Body of pancreas (tissue), 4 donors: Measurements from ENCODE around the gene OR2H1. TPM values are rescaled to one million over a fixed set of nuclear protein-coding genes. Genes with fewer than 3 reads are reported as not detected.
A peak's percentile ranks its signal among the peaks of the same experiment; 100 is the strongest.

Experiments
- ATAC-seq: fragments of 150-250 bp; one replicate; pipeline ENCODE4 v1.9.1; 2016
- DNase-seq, 4 donors: peaks; one replicate each; pipeline ENCODE4 v3.0.0-alpha.2; 2019
- H3K27ac ChIP-seq, 4 donors: fragments of 200-600 bp; sonication (generic); 1 replicate in 3 of 4; 2 replicates in 1 of 4; pipeline versions ENCODE4 v1.5.1 to v1.6.1; 2016 to 2019; ENCODE audit warnings: mild to moderate bottlenecking in 1 of 4, mixed read lengths in 1 of 4, moderate library complexity in 1 of 4
- H3K27me3 ChIP-seq, 2 donors: fragments of 200-600 bp; sonication (generic); one replicate each; pipeline ENCODE4 v1.6.0; 2016; ENCODE audit warnings: mild to moderate bottlenecking in 1 of 2
- H3K36me3 ChIP-seq, 2 donors: fragments of 200-600 bp; sonication (generic); replicated peaks in 1 of 2; 2 replicates each; pipeline ENCODE4 v1.5.1; 2016; ENCODE audit warnings: low read depth in 2 of 2; ENCODE audit not compliant: insufficient read depth in 1 of 2
- H3K4me1 ChIP-seq: fragments of 200-600 bp; sonication (generic); one replicate; pipeline ENCODE4 v1.6.0; 2016
- H3K4me3 ChIP-seq, 2 donors: fragments of 200-600 bp; sonication (generic); 1 replicate in 1 of 2; 2 replicates in 1 of 2; pipeline ENCODE4 v1.5.1; 2016 to 2019
- H3K9me3 ChIP-seq, 3 donors: fragments of 200-600 bp; sonication (generic); 1 replicate in 2 of 3; 2 replicates in 1 of 3; pipeline ENCODE4 v1.5.1; 2016
- POLR2A ChIP-seq, 3 donors: fragments of 450-650 bp; IDR thresholded peaks; one replicate each; pipeline ENCODE4 v1.6.1; 2016; ENCODE audit warnings: antibody characterized with exemption in 3 of 3, mild to moderate bottlenecking in 2 of 3
- WGBS, 2 donors: methylation state at CpG; one replicate each; pipeline ENCODE4 v1.1.5; 2017; 5-methylcytosine and 5-hydroxymethylcytosine counted together
- intact Hi-C: fragments of 100-400 bp; cut with DNase I; formaldehyde crosslinking; loops from one replicate; pipeline ENCODE4 v1.15.1; 2023
- total RNA-seq, 2 donors: library from RNA; depleted of rRNA; stranded (reverse); fragments of >200 nt; gene quantifications; one replicate each; pipeline ENCODE4 v1.1.0, GENCODE V29; 2016
- TF ChIP-seq, protein P1 (sequence below), 7 experiments: fragments of 450-650 bp in 4 of 7; fragments of 200-600 bp in 3 of 7; sonication (generic) in 3 of 7; IDR thresholded peaks; one replicate each; pipeline ENCODE4 v1.5.1; 2016 to 2019; ENCODE audit warnings: antibody characterized with exemption in 7 of 7

OR2H1 gene
- total RNA-seq, 2 donors from 2014 or later = not detected

DNA sequence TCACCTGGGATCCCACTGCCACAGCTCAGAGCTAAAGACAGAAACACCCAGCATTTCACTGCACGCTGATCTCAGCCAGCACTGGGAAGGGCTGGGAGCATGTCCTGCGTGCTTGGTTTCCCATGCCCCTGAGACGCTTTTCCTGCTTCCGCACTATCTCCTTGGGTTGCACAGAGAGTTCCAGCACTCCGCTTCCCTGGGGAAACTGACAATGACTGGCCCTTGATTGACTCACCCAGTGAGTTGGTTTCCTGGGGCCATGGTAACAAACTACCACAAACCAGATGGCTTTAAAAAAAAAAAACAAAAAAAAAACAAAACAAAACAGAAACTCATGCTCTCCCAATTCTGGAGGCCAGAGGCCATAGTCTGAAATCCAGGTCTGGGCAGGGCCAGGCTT lies 45.6 kb downstream of the OR2H1 start:
- DNase-seq = no peak
- Histone ChIP-seq H3K4me1 (no peaks in the 10 kb centered on the region), H3K27ac (no peak overlapping the region), H3K27me3 (no peaks in the 10 kb centered on the region), H3K4me3 (no peak overlapping the region), H3K36me3 (no peaks in the 10 kb centered on the region), H3K9me3 (no peaks in the 10 kb centered on the region)
- no peak for TF ChIP-seq POLR2A (IDR thresholded peaks at IDR 0.05)
- intact Hi-C loops = no loop called here
- WGBS, 2 donors = 82 to 94% methylated on average over 5 of the region's 5 CpGs
- ATAC-seq = no peak

DNA sequence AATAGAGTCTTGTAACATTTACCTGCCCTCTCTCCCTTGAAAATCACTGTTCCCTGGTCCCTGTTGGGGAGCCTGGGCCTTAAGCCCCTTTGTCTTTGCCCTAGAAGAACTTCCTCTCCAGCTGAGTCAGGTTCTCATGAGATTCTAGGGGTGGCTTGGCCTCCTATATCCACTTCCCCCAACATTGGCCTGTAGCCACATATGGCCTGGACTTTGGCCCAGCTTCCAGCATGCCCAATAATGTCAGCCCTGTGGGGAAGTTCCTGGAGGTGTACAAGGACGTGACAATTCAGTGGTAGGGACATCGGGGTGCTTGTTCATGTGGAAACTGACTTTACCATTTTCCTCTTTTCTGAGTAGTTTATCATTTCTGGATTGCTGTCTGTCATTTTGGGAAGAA lies 48.0 kb downstream of the OR2H1 start:
- intact Hi-C loops = no loop called here
- DNase-seq (peak in 3 of 4 donors; percentile 27 to 67 (median 53)), ATAC-seq (no peak)
- 13 to 15% methylated on average over 2 of the region's 2 CpGs for WGBS, 2 donors
- Histone ChIP-seq H3K36me3 (no peaks in the 10 kb centered on the region), H3K27ac (no peak overlapping the region), H3K9me3 (no peaks in the 10 kb centered on the region), H3K27me3 (no peaks in the 10 kb centered on the region), H3K4me3 (no peak overlapping the region), H3K4me1 (no peaks in the 10 kb centered on the region)
- TF ChIP-seq, protein P1, sequence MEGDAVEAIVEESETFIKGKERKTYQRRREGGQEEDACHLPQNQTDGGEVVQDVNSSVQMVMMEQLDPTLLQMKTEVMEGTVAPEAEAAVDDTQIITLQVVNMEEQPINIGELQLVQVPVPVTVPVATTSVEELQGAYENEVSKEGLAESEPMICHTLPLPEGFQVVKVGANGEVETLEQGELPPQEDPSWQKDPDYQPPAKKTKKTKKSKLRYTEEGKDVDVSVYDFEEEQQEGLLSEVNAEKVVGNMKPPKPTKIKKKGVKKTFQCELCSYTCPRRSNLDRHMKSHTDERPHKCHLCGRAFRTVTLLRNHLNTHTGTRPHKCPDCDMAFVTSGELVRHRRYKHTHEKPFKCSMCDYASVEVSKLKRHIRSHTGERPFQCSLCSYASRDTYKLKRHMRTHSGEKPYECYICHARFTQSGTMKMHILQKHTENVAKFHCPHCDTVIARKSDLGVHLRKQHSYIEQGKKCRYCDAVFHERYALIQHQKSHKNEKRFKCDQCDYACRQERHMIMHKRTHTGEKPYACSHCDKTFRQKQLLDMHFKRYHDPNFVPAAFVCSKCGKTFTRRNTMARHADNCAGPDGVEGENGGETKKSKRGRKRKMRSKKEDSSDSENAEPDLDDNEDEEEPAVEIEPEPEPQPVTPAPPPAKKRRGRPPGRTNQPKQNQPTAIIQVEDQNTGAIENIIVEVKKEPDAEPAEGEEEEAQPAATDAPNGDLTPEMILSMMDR (IDR thresholded peaks at IDR 0.05) = no peak
- TF ChIP-seq POLR2A (IDR thresholded peaks at IDR 0.05) = no peak

DNA sequence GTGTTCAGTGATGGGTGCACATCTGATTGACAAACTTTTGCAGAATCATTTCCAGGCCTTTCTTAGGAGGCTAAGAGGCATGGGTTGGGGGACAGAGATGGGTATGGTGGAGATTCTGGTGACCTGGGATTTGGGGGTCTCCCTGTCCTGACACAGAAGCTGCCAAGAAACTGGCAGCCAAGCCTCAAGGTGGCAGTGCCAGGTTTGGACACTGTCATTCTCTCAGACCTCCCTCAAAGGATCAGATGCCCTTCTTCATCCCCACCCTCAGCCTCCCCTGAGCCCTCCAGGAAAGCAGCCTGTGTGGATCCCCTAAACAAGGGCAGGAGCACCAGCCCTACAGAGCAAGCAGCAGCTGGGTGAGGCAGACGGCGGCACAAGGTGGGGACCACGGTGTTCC lies 48.9 kb downstream of the OR2H1 start:
- intact Hi-C loops = no loop called here
- Histone ChIP-seq H3K27ac (no peak overlapping the region), H3K27me3 (no peaks in the 10 kb centered on the region), H3K36me3 (no peaks in the 10 kb centered on the region), H3K9me3 (no peaks in the 10 kb centered on the region), H3K4me3 (no peak overlapping the region), H3K4me1 (no peaks in the 10 kb centered on the region)
- TF ChIP-seq POLR2A (IDR thresholded peaks at IDR 0.05) = no peak
- TF ChIP-seq, protein P1 (IDR thresholded peaks at IDR 0.05) = no peak
- DNase-seq (no peak), ATAC-seq (no peak)
- 89 to 96% methylated on average over 3 of the region's 3 CpGs for WGBS, 2 donors

DNA sequence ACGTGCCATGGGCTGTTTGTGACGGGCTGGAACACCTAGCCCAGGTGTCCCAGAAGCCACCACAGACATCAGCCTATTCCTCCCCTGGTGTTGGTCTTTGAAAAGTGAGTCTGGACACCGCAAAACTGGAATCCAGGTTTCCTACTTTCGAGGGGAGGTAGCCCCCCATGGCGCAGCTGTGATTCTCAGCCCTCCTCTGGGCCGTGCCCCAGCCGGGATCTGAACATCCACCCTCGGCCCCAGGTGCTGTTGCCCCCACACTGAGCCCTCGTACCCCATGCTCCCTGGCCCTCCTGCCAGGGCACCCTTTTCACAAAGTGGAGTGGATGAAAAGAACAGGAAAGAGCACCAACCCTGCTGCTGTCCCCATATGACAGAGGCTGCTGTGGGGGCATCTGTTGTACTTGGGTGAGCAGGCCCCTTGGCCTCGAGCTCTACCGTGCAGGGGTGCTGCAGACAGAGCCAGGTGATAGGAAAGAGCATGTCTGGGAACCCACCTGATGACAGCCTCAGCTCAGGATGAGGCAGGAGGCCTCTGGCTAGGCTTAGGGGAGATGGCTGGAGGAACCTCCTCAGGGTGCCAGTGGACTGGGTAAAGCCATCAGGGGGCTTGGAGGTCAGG lies 49.6 kb downstream of the OR2H1 start:
- Histone ChIP-seq H3K27me3 (no peaks in the 10 kb centered on the region), H3K36me3 (no peaks in the 10 kb centered on the region), H3K4me3 (no peak overlapping the region), H3K4me1 (no peaks in the 10 kb centered on the region), H3K27ac (no peak overlapping the region), H3K9me3 (no peaks in the 10 kb centered on the region)
- WGBS, 2 donors = 79 to 87% methylated on average over 10 to 11 of the region's 11 CpGs
- intact Hi-C loops = no loop called here
- DNase-seq = no peak
- no peak for ATAC-seq
- TF ChIP-seq, protein P1 (IDR thresholded peaks at IDR 0.05) = no peak

DNA sequence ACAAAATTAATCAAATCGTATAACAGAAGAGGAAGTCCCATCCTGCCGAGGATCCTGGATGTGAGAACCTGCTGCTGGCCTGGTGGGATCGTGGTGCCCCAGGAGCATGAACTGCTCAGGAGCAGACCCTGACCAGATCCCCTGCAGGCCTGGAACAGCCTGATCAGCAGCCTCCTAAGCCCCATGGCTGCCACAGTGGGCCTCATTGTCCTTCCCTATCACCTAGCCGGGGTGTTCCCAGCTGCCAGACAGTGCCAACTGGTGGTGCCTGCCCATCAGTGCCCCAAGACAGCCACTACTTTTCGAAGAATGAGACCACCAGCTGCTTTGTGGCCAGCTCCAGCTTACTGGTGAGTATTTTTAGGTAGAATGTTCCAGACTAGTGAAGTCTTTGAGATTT lies 50.4 kb downstream of the OR2H1 start:
- Histone ChIP-seq H3K36me3 (no peaks in the 10 kb centered on the region), H3K9me3 (no peaks in the 10 kb centered on the region), H3K4me1 (no peaks in the 10 kb centered on the region), H3K4me3 (no peak overlapping the region), H3K27ac (no peak overlapping the region), H3K27me3 (no peaks in the 10 kb centered on the region)
- no peak for DNase-seq
- intact Hi-C loops = no loop called here
- TF ChIP-seq POLR2A (IDR thresholded peaks at IDR 0.05) = no peak
- TF ChIP-seq, protein P1 (IDR thresholded peaks at IDR 0.05) = no peak
- 68 to 83% methylated on average over 5 of the region's 5 CpGs for WGBS, 2 donors
- ATAC-seq = no peak
